ENCODE data around the gene ROPN1L.

DNA sequence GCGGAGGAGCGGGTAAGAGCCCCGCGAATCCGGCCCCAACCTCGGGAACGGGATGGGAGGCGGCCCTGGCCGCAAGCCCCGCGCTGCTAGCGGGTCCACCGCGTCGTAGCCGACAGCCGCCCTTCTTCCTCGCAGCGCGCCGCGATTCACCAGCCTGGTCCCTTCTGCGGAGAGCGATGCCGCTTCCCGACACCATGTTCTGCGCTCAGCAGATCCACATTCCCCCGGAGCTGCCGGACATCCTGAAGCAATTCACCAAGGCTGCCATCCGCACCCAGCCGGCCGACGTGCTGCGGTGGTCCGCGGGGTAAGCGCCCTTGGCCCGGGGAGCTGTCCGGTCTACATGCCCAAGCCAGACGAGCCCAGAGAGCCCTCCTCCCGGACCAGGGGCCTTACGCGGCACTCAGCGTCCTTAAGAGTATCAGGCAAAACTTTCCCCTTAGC is 335 bp downstream of the ROPN1L start:
- TF ChIP-seq EZH2 (IDR thresholded peaks at IDR 0.05; ENCODE audit: borderline replicate concordance, control insufficient read depth, low read depth, low read length) (no peak), SIN3A (IDR thresholded peaks at IDR 0.05; ENCODE audit: low read depth, low read length) (no peak), POLR2AphosphoS5 (IDR thresholded peaks at IDR 0.05; ENCODE audit: low read length) (no peak), CBX5 (IDR thresholded peaks at IDR 0.05; ENCODE audit: low read depth) (no peak)
- TF ChIP-seq, protein P1, sequence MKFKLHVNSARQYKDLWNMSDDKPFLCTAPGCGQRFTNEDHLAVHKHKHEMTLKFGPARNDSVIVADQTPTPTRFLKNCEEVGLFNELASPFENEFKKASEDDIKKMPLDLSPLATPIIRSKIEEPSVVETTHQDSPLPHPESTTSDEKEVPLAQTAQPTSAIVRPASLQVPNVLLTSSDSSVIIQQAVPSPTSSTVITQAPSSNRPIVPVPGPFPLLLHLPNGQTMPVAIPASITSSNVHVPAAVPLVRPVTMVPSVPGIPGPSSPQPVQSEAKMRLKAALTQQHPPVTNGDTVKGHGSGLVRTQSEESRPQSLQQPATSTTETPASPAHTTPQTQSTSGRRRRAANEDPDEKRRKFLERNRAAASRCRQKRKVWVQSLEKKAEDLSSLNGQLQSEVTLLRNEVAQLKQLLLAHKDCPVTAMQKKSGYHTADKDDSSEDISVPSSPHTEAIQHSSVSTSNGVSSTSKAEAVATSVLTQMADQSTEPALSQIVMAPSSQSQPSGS (IDR thresholded peaks at IDR 0.05; ENCODE audit: low read length) = no peak
- TF ChIP-seq, protein P2, sequence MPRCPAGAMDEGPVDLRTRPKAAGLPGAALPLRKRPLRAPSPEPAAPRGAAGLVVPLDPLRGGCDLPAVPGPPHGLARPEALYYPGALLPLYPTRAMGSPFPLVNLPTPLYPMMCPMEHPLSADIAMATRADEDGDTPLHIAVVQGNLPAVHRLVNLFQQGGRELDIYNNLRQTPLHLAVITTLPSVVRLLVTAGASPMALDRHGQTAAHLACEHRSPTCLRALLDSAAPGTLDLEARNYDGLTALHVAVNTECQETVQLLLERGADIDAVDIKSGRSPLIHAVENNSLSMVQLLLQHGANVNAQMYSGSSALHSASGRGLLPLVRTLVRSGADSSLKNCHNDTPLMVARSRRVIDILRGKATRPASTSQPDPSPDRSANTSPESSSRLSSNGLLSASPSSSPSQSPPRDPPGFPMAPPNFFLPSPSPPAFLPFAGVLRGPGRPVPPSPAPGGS (IDR thresholded peaks at IDR 0.05; ENCODE audit: borderline replicate concordance, insufficient read depth, low read depth, low read length, poor library complexity, severe bottlenecking) = no peak
- TF ChIP-seq, protein P3, sequence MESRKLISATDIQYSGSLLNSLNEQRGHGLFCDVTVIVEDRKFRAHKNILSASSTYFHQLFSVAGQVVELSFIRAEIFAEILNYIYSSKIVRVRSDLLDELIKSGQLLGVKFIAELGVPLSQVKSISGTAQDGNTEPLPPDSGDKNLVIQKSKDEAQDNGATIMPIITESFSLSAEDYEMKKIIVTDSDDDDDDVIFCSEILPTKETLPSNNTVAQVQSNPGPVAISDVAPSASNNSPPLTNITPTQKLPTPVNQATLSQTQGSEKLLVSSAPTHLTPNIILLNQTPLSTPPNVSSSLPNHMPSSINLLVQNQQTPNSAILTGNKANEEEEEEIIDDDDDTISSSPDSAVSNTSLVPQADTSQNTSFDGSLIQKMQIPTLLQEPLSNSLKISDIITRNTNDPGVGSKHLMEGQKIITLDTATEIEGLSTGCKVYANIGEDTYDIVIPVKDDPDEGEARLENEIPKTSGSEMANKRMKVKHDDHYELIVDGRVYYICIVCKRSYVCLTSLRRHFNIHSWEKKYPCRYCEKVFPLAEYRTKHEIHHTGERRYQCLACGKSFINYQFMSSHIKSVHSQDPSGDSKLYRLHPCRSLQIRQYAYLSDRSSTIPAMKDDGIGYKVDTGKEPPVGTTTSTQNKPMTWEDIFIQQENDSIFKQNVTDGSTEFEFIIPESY (IDR thresholded peaks at IDR 0.05) = no peak
- TF ChIP-seq, protein P4, sequence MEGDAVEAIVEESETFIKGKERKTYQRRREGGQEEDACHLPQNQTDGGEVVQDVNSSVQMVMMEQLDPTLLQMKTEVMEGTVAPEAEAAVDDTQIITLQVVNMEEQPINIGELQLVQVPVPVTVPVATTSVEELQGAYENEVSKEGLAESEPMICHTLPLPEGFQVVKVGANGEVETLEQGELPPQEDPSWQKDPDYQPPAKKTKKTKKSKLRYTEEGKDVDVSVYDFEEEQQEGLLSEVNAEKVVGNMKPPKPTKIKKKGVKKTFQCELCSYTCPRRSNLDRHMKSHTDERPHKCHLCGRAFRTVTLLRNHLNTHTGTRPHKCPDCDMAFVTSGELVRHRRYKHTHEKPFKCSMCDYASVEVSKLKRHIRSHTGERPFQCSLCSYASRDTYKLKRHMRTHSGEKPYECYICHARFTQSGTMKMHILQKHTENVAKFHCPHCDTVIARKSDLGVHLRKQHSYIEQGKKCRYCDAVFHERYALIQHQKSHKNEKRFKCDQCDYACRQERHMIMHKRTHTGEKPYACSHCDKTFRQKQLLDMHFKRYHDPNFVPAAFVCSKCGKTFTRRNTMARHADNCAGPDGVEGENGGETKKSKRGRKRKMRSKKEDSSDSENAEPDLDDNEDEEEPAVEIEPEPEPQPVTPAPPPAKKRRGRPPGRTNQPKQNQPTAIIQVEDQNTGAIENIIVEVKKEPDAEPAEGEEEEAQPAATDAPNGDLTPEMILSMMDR (IDR thresholded peaks at IDR 0.05 in 2 of 3, conservative IDR thresholded peaks at IDR 0.05 in 1 of 3; ENCODE audit: control insufficient read depth in 2 of 3, extremely low read depth in 1 of 3, insufficient read depth in 1 of 3, low read depth in 3 of 3, low read length in 3 of 3) = no peak

All from GM12878 (cell line).